ENCODE results near the gene ZNF784. TPM values are rescaled to one million over a fixed set of nuclear protein-coding genes. Genes with fewer than 3 reads are reported as not detected.

The ZNF784 gene
- total and polyA plus RNA-seq, 2 of the 13 experiments (the other 11 are each of a cell fraction or from before 2014, with no cell fraction given) = 4.1 to 4.2 TPM

DNA sequence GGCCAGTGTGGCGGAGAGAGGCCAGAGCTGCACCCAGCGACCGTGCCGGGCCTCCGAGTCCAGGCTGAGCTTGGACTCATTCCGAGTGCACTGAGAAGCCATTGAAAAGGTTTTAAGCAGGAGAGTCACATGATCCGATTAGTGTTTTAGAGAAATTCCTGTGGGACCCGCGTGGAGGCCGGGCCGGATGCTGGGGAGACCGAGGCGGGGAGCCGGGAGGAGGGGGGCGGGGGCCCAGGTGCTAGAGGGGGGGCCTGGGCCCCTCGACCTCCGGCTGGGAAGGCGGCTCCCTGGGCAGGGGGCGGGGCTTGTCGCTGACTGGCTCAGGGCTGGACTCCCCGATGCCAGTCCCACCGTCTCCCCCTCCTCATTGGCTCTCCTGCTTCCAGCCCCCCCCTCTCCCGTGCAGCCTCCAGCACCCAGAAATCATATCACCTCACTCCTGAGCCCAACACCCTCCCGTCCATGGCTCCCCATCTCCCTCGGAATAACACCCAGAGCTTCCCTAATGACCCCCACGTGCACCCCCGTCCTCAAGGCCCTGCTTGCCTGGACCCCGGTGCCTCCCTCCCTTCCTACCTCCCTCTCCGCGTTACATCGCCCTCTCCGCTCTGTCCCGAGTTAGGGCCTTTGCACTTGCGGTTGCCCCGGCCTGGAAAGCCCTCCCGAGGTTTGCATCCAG, 38.6 kb downstream of the ZNF784 start (continued):
- TF ChIP-seq, protein P1, sequence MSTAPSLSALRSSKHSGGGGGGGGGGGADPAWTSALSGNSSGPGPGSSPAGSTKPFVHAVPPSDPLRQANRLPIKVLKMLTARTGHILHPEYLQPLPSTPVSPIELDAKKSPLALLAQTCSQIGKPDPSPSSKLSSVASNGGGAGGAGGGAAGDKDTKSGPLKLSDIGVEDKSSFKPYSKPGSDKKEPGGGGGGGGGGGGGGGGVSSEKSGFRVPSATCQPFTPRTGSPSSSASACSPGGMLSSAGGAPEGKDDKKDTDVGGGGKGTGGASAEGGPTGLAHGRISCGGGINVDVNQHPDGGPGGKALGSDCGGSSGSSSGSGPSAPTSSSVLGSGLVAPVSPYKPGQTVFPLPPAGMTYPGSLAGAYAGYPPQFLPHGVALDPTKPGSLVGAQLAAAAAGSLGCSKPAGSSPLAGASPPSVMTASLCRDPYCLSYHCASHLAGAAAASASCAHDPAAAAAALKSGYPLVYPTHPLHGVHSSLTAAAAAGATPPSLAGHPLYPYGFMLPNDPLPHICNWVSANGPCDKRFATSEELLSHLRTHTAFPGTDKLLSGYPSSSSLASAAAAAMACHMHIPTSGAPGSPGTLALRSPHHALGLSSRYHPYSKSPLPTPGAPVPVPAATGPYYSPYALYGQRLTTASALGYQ (CRISPR knock-in tag; IDR thresholded peaks at IDR 0.05) = no peak
- TF ChIP-seq, protein P2, sequence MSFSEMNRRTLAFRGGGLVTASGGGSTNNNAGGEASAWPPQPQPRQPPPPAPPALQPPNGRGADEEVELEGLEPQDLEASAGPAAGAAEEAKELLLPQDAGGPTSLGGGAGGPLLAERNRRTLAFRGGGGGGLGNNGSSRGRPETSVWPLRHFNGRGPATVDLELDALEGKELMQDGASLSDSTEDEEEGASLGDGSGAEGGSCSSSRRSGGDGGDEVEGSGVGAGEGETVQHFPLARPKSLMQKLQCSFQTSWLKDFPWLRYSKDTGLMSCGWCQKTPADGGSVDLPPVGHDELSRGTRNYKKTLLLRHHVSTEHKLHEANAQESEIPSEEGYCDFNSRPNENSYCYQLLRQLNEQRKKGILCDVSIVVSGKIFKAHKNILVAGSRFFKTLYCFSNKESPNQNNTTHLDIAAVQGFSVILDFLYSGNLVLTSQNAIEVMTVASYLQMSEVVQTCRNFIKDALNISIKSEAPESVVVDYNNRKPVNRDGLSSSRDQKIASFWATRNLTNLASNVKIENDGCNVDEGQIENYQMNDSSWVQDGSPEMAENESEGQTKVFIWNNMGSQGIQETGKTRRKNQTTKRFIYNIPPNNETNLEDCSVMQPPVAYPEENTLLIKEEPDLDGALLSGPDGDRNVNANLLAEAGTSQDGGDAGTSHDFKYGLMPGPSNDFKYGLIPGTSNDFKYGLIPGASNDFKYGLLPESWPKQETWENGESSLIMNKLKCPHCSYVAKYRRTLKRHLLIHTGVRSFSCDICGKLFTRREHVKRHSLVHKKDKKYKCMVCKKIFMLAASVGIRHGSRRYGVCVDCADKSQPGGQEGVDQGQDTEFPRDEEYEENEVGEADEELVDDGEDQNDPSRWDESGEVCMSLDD (CRISPR knock-in tag; IDR thresholded peaks at IDR 0.05; ENCODE audit: borderline replicate concordance) = peak; percentile 72; the same call in 1 of the 2 replicates
- TF ChIP-seq HIVEP1 (CRISPR knock-in tag; IDR thresholded peaks at IDR 0.05) (peak; percentile 37; the same call in 1 of the 2 replicates), MIER3 (CRISPR knock-in tag; IDR thresholded peaks at IDR 0.05; ENCODE audit: borderline replicate concordance) (no peak), GABPA (IDR thresholded peaks at IDR 0.05; ENCODE audit: low read depth, low read length) (peak; percentile 53), GABPA (CRISPR knock-in tag; IDR thresholded peaks at IDR 0.05; ENCODE audit: low read depth) (peak; percentile 69), PCBP1 (IDR thresholded peaks at IDR 0.05; ENCODE audit: borderline replicate concordance, low read depth, low read length) (peak; percentile 83; the same call in 1 of the 2 replicates), RFX3 (CRISPR knock-in tag; IDR thresholded peaks at IDR 0.05) (no peak), ADNP (CRISPR knock-in tag; IDR thresholded peaks at IDR 0.05) (no peak), NR3C1 (CRISPR knock-in tag; IDR thresholded peaks at IDR 0.05) (no peak), ZFY (CRISPR knock-in tag; IDR thresholded peaks at IDR 0.05) (peak; percentile 51), MYC (CRISPR knock-in tag; IDR thresholded peaks at IDR 0.05; ENCODE audit: borderline replicate concordance) (peak; percentile 41; the same call in 1 of the 2 replicates), ZNF292 (CRISPR knock-in tag; IDR thresholded peaks at IDR 0.05; ENCODE audit: borderline replicate concordance, low read depth) (0 out of 2 replicates have a peak, but pooled peaks have one; percentile 27), ZNF232 (CRISPR knock-in tag; IDR thresholded peaks at IDR 0.05; ENCODE audit: borderline replicate concordance) (no peak)
- TF ChIP-seq, protein P3, sequence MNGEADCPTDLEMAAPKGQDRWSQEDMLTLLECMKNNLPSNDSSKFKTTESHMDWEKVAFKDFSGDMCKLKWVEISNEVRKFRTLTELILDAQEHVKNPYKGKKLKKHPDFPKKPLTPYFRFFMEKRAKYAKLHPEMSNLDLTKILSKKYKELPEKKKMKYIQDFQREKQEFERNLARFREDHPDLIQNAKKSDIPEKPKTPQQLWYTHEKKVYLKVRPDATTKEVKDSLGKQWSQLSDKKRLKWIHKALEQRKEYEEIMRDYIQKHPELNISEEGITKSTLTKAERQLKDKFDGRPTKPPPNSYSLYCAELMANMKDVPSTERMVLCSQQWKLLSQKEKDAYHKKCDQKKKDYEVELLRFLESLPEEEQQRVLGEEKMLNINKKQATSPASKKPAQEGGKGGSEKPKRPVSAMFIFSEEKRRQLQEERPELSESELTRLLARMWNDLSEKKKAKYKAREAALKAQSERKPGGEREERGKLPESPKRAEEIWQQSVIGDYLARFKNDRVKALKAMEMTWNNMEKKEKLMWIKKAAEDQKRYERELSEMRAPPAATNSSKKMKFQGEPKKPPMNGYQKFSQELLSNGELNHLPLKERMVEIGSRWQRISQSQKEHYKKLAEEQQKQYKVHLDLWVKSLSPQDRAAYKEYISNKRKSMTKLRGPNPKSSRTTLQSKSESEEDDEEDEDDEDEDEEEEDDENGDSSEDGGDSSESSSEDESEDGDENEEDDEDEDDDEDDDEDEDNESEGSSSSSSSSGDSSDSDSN (CRISPR knock-in tag; IDR thresholded peaks at IDR 0.05) = peak; percentile 61
- TF ChIP-seq, protein P4, sequence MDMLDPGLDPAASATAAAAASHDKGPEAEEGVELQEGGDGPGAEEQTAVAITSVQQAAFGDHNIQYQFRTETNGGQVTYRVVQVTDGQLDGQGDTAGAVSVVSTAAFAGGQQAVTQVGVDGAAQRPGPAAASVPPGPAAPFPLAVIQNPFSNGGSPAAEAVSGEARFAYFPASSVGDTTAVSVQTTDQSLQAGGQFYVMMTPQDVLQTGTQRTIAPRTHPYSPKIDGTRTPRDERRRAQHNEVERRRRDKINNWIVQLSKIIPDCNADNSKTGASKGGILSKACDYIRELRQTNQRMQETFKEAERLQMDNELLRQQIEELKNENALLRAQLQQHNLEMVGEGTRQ (IDR thresholded peaks at IDR 0.05; ENCODE audit: low read depth, low read length) = 0 out of 2 replicates have a peak, but pooled peaks have one; percentile 4
- TF ChIP-seq, protein P4 (CRISPR knock-in tag; IDR thresholded peaks at IDR 0.05; ENCODE audit: borderline replicate concordance) = no peak; the same call in 1 of the 2 replicates
- TF ChIP-seq, protein P5, sequence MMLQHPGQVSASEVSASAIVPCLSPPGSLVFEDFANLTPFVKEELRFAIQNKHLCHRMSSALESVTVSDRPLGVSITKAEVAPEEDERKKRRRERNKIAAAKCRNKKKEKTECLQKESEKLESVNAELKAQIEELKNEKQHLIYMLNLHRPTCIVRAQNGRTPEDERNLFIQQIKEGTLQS (CRISPR knock-in tag; IDR thresholded peaks at IDR 0.05) = no peak
- TF ChIP-seq, protein P6, sequence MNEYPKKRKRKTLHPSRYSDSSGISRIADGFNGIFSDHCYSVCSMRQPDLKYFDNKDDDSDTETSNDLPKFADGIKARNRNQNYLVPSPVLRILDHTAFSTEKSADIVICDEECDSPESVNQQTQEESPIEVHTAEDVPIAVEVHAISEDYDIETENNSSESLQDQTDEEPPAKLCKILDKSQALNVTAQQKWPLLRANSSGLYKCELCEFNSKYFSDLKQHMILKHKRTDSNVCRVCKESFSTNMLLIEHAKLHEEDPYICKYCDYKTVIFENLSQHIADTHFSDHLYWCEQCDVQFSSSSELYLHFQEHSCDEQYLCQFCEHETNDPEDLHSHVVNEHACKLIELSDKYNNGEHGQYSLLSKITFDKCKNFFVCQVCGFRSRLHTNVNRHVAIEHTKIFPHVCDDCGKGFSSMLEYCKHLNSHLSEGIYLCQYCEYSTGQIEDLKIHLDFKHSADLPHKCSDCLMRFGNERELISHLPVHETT (CRISPR knock-in tag; conservative IDR thresholded peaks at IDR 0.05) = no peak

All from HepG2 (cell line).